GM18519 (cell line): ENCODE data around the gene ARHGAP24.
"Not testable (repeated sequence)": the region's sequence is repeated elsewhere in the genome, so short reads cannot be mapped to it uniquely, and the experiment has no call there.

Experiments
- ATAC-seq: cut with Tn5 transposase; IDR thresholded peaks from one replicate; pipeline ENCODE4 v1.9.1; 2021; ENCODE audit warnings: mild to moderate bottlenecking, moderate library complexity; ENCODE audit not compliant: unreplicated experiment, low FRiP score

The ARHGAP24 gene

GRCh38 chr4:85883180-85883579, 408.2 kb downstream of the ARHGAP24 start:
- ATAC-seq: no peak

GRCh38 chr4:85884251-85884650, 409.3 kb downstream of the ARHGAP24 start:
- no peak for ATAC-seq

DNA sequence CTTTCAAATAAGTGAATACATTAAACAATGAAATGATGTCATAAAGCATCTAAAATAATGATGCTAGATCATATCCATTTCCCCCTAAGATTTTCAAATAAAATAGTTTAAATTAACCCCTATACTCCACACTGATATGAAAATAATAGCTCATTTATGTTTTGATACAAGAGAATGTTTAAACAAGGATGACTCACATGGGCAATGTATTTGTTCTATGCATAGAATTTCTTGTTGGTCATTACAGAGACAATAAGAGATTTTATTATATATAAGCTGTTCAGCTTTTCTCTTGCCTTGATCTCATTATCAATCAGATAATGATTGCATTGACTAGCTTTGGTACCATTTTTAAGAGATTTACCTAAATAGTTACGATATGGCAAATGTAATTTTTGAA, 411.7 kb downstream of the ARHGAP24 start:
- no peak for ATAC-seq

- no peak for ATAC-seq
Observed at GRCh38 chr4:85889314-85889713, 414.4 kb downstream of the ARHGAP24 start.

- no peak for ATAC-seq
Observed at GRCh38 chr4:85895755-85896154, 420.8 kb downstream of the ARHGAP24 start.

GRCh38 chr4:85898231-85898630, 423.3 kb downstream of the ARHGAP24 start:
- no peak for ATAC-seq

DNA sequence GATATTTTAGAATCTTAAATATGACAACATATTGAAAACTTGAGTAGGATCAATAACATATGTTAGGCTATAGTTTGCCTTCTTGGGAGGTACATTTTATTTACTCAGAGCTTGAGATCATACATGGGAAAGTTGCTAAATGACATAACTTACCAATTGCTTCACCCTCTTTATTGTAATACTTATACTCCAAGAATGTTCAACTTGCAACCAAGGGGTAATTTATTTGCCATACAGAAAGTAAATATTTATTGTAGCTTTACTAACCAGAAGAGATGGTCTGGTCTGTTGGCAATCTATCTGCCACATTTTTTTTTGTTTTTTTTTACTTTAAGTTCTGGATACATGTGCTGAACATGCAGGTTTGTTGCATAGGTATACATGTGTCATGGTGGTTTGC, 426.6 kb downstream of the ARHGAP24 start:
- ATAC-seq: no peak

GRCh38 chr4:85902647-85903046, 427.7 kb downstream of the ARHGAP24 start:
- not testable (repeated sequence) for ATAC-seq

GRCh38 chr4:85905761-85906160, 430.8 kb downstream of the ARHGAP24 start:
- no peak for ATAC-seq

DNA sequence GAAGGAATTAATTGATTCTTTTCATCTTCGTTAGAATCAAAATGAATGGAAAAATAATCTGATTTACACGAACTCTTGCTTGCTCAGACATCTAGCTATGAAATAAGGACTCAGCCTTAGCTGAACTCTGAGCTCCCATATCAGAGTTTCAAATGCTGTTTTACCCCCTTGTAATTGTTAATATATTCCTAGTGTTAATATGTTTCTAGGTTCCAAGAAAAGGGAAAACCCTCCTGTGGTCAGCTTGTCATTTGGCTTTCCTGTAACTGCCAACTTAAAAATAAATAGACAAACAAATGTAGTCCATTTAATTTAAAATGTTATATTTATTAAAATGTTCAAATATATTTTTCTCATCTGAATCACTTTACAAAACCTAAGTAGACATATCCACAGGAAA, 432.1 kb downstream of the ARHGAP24 start:
- ATAC-seq: no peak

DNA sequence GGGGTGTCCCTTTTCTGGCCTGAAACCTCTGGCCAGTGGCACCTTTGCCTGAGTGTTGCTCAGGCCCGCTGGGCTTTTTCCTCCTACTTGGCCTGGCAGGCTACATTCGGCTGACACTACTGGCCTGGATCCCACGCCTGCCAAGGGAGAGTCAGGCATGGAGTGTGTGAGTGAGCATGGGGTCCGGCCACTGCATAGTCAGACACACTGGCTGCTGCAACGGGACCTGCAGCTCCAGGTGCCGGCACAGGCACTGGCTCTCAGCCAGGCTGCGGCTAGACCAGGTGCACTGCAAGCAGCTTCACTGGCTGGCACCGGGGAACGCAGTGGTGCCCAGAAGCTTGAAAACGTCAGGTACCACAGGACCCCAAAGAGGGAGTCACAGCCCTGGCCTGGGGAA, 434.9 kb downstream of the ARHGAP24 start:
- ATAC-seq: no peak

GRCh38 chr4:85910985-85911384, 436.0 kb downstream of the ARHGAP24 start:
- ATAC-seq: no peak

GRCh38 chr4:85913931-85914694, 439.2 kb downstream of the ARHGAP24 start:
- ATAC-seq: no peak

GRCh38 chr4:85915570-85915969, 440.6 kb downstream of the ARHGAP24 start:
- not testable (repeated sequence) for ATAC-seq

GRCh38 chr4:85919200-85919887, 444.4 kb downstream of the ARHGAP24 start:
- ATAC-seq: no peak

- ATAC-seq: no peak
Observed at GRCh38 chr4:85925071-85925470, 450.1 kb downstream of the ARHGAP24 start.

DNA sequence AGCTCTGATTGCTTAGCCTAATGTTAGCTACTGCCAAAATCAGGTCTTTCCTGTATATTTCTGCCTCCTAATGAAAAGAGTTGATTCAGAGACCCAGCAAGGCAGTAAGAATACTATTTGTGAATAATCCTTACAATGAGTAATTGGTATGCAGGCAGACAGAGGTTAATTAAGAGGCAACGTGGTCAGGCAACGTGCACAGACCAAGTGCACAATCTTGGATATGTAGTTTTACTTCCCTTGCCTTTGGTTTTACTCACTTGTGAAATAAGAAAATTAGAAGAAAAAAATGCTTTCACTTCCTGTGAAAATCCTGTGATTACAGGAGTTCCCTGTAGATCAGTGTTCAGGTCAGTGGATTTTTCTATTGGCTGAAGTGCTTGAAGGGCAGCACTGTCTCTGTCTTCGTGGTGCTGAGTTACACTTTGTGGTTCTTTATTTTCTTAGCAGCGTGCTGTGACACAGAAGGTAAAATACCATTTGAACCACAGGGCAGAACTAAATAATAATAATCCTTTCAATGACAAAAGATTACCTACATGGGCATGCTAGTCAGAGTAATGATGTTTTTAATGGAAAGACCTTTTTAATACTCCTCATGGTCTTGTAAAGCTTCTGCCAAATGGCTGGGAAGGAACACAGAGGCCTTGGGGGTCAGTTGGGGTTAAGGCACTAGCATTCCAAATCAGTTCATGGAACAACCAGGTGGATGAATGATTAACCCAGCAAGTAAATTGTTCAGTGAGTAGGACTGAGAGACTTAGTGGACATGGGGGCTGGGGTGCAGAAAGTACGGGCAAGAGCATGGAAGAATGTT, 454.0 kb downstream of the ARHGAP24 start:
- ATAC-seq: no peak

DNA sequence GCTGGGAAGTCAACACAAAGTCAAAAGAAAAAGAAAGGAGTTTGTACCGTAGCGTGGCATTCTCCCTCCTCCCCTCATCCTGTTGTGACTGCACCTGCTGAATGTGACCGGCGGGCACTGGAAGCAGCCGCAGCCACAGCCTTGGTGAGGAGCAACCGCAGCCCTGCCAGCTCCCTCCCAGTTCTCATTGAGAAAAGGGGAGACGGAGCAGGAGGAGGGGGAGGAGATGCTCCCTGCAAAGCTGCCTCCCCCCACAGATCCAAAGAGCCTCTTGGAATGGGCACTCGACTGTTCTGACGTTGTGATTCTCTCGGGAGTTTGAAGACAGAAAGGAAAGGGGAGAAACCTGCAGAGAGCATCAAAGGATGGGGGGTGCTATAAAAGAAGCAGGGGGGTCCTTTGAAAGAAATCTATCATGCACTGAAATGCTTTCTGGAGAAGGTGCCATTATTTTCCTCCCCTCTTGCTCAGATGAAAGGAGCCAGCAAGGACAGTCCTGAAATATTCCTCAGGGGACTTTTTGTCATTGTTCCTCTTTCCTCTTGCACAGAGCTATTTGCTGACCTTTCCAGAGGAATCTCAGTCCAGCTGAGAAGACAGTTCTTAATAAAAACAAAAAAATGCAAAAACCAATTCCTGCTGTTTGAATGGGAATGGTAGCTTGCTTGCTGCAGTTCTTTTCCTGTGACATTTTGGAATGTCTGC, 455.2 kb downstream of the ARHGAP24 start:
- no peak for ATAC-seq

DNA sequence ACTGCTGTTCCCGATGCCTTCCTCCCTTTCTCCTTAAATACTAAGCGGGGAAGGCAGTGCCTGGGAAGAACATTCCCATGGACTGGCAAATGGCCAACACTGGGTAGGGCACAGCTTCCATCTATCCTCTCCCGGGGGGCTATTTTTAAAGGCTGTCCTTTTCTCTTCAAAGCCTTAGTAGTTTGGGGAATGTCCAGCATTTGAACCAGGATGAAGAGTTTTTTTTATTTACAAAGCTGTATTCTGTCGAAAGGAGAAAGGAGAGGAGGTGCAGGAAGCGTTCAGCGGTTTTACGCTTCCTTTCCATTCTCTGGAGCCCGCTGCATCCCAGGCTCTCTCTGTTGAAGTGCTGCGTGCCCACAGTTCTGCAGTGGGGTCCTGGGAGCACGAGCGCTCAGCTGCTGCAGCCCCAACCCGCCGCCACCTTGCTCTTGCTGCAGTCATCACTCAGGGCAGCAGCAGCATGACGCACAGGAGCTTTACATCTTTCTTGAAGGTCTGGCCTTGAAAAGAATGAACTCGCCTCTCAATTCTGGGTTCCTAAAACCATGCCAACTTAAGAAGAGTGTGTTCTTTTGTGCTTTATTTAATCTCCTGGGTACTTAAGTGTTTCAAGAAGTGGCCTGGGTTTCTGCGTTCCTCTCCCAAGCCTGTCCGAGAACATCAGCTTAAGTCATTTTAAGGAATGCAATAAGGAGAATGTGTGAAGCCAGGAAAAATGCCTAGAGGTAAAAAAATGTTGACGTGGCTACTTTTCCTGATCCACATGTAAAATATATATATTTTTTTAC, 457.7 kb downstream of the ARHGAP24 start:
- no peak for ATAC-seq

- ATAC-seq: no peak
Observed at GRCh38 chr4:85933291-85933640, 458.3 kb downstream of the ARHGAP24 start.
